Measurements from ENCODE around the gene GPT2. TPM values are rescaled to one million over a fixed set of nuclear protein-coding genes. Genes with fewer than 3 reads are reported as not detected.

GPT2 gene
- total and polyA plus RNA-seq, 2 experiments from 2014 or later = 41.0 to 51.3 TPM

DNA sequence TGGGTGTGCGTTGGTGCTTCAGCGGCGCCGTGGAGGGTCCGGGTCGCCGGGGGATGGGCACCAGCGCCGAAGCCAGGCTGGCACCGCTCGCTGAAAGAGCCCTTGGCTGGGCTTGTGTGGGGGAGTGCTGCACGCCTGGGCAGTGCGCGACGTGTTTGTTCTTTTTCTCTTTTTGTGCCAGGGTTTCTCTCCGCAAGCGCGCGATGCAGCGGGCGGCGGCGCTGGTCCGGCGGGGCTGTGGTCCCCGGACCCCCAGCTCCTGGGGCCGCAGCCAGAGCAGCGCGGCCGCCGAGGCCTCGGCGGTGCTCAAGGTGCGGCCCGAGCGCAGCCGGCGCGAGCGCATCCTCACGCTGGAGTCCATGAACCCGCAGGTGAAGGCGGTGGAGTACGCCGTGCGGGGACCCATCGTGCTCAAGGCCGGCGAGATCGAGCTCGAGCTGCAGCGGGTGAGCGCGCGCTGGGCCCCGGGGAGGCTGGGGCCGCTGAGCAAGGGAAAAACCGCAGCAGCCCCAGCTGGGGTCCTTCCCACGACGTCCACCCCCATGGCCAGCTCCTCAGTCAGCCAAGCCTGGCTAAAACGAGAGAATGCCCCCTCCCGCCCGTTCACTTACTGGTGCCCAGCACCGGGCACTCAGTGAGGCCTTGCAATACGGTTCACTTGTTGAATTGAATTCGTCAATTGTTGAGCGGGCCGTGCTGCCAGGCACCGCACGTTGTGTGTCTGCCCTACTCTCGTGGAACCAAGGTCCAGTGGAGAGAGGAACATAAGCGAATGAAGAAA lies 541 bp downstream of the GPT2 start:
- TF ChIP-seq, protein P1, sequence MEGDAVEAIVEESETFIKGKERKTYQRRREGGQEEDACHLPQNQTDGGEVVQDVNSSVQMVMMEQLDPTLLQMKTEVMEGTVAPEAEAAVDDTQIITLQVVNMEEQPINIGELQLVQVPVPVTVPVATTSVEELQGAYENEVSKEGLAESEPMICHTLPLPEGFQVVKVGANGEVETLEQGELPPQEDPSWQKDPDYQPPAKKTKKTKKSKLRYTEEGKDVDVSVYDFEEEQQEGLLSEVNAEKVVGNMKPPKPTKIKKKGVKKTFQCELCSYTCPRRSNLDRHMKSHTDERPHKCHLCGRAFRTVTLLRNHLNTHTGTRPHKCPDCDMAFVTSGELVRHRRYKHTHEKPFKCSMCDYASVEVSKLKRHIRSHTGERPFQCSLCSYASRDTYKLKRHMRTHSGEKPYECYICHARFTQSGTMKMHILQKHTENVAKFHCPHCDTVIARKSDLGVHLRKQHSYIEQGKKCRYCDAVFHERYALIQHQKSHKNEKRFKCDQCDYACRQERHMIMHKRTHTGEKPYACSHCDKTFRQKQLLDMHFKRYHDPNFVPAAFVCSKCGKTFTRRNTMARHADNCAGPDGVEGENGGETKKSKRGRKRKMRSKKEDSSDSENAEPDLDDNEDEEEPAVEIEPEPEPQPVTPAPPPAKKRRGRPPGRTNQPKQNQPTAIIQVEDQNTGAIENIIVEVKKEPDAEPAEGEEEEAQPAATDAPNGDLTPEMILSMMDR (IDR thresholded peaks at IDR 0.05; ENCODE audit: poor library complexity) = no peak
- TF ChIP-seq EZH2phosphoT487 (IDR thresholded peaks at IDR 0.05; ENCODE audit: low read depth, severe bottlenecking, unreplicated experiment) (no peak), EZH2 (IDR thresholded peaks at IDR 0.05; ENCODE audit: borderline replicate concordance) (no peak)
- Histone ChIP-seq H2AFZ (peak overlapping the region; percentile 38), H3K9me3 (ENCODE audit: low read depth) (no peaks in the 10 kb centered on the region), H3K4me1 (ENCODE audit: insufficient read depth) (peaks cover 34% of the 10 kb centered on the region), H4K20me1 (ENCODE audit: insufficient read depth, poor library complexity, severe bottlenecking) (peaks cover 23% of the 10 kb centered on the region), H3K27me3 (no peaks in the 10 kb centered on the region), H3K9me2 (replicated peaks; ENCODE audit: insufficient read depth) (no peaks in the 10 kb centered on the region), H3K79me2 (peaks cover 47% of the 10 kb centered on the region), H3K36me3 (replicated peaks; ENCODE audit: insufficient read depth, low read depth) (no peaks in the 10 kb centered on the region), H3K4me3 (peak overlapping the region; percentile 78), H3K4me2 (peak overlapping the region; percentile 92), H3K27ac (peak overlapping the region; percentile 91)
- peak; percentile 45 for DNase-seq (ENCODE audit: low spot score)
- 1% methylated on average over 61 of the region's 72 CpGs for WGBS (ENCODE audit: low lambda C conversion rate, missing lambda C conversion rate)

DNA sequence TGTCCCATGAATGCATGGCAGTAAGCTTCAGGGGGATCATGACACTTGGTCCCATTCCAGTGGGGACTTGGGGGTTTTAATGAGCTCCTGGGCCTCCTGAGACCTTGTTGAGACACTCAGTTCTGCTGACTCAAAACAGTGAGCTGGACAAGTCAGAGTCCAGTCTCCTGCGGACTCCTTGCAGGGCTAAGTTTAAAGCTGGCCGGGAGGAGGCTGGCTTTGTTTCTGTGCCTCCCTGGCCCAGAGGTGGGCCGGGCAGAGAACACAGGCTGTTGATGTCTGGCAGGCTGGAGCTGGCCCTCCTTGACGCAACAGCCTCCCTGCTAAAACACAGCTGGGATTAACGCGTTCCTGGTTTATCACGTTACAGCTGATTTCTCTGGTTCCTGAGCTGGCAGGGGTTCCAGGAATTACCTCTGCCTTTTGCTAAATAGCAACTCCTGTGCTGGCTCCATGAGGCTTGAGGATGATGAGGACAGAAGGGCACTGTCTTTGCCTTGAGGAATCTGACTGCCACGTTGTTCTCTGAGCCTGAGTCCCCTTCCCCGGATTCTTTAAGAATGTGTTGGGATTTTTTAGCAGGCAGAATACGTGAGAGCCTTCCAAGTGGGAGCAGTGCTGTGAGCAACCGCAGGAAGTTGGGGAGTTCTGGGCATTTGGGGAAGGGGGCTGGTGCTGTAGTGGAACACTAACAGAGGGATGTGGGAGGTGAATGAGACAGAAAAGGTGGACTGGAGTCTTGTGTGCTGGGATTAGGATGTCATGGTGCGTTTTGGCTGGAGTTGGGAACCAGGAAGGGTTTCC lies 2.0 kb downstream of the GPT2 start:
- H3K9me3 ChIP-seq (ENCODE audit: low read depth) = no peaks in the 10 kb centered on the region
- H3K9me2 ChIP-seq (replicated peaks; ENCODE audit: insufficient read depth) = no peaks in the 10 kb centered on the region
- peaks cover 61% of the 10 kb centered on the region for H3K79me2 ChIP-seq
- H3K4me3 ChIP-seq = no peak overlapping the region
- H4K20me1 ChIP-seq (ENCODE audit: insufficient read depth, poor library complexity, severe bottlenecking) = peaks cover 34% of the 10 kb centered on the region
- no peaks in the 10 kb centered on the region for H3K36me3 ChIP-seq (replicated peaks; ENCODE audit: insufficient read depth, low read depth)
- H3K4me1 ChIP-seq (ENCODE audit: insufficient read depth) = peaks cover 38% of the 10 kb centered on the region
- DNase-seq (ENCODE audit: low spot score) = peak; percentile 72
- H3K27ac ChIP-seq = peak overlapping the region; percentile 91
- 15% methylated on average over 12 of the region's 12 CpGs for WGBS (ENCODE audit: low lambda C conversion rate, missing lambda C conversion rate)
- TF ChIP-seq, protein P1 (IDR thresholded peaks at IDR 0.05; ENCODE audit: poor library complexity) = no peak
- TF ChIP-seq EZH2phosphoT487 (IDR thresholded peaks at IDR 0.05; ENCODE audit: low read depth, severe bottlenecking, unreplicated experiment) (no peak), EZH2 (IDR thresholded peaks at IDR 0.05; ENCODE audit: borderline replicate concordance) (no peak)
- no peaks in the 10 kb centered on the region for H3K27me3 ChIP-seq
- H2AFZ ChIP-seq = no peak overlapping the region
- peak overlapping the region; percentile 92 for H3K4me2 ChIP-seq

DNA sequence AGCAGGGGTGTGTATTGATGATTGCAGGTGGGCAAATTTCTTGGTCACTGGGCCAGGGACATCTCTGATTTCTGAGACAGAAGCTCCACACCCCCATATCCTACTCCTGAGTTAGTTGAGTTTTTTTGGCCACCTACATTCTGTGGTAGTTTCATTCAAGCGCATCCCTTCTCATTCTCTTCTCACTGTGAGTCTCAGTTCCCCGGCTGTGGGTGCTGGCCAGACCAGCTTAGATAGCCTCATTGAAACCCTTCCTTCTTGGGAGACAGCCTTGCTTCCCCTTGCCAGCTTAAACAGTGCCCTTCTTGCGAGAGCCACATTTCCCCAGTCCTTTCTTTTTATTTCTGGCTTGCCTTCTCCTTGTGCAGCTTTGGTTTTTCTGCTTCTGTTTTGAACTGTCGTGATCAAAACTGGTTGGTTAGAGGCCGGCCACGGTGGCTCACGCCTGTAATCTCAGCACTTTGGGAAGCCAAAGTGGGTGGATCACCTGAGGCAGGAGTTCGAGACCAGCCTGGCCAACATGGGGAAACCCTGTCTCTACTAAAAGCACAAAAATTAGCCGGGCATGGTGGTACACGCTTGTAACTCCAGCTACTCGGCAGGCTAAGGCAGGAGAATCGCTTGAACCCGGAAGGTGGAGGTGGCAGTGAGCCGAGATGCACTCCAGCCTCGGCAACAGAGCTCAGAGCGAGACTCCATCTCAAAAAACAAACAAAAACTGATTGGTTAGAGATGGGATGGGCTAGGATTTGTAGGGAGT lies 2.8 kb downstream of the GPT2 start:
- no peak for DNase-seq (ENCODE audit: low spot score)
- Histone ChIP-seq H3K9me3 (ENCODE audit: low read depth) (no peaks in the 10 kb centered on the region), H2AFZ (no peak overlapping the region), H3K79me2 (peaks cover 69% of the 10 kb centered on the region), H3K4me1 (ENCODE audit: insufficient read depth) (peaks cover 38% of the 10 kb centered on the region), H3K27me3 (no peaks in the 10 kb centered on the region), H3K4me2 (peak overlapping the region; percentile 92), H3K36me3 (replicated peaks; ENCODE audit: insufficient read depth, low read depth) (no peaks in the 10 kb centered on the region), H3K9me2 (replicated peaks; ENCODE audit: insufficient read depth) (no peaks in the 10 kb centered on the region), H3K27ac (peak overlapping the region; percentile 91), H3K4me3 (no peak overlapping the region), H4K20me1 (ENCODE audit: insufficient read depth, poor library complexity, severe bottlenecking) (peaks cover 34% of the 10 kb centered on the region)
- no peak for TF ChIP-seq EZH2 (IDR thresholded peaks at IDR 0.05; ENCODE audit: borderline replicate concordance)
- no peak for TF ChIP-seq EZH2phosphoT487 (IDR thresholded peaks at IDR 0.05; ENCODE audit: low read depth, severe bottlenecking, unreplicated experiment)
- TF ChIP-seq, protein P1 (IDR thresholded peaks at IDR 0.05; ENCODE audit: poor library complexity) = no peak
- 88% methylated on average over 16 of the region's 16 CpGs for WGBS (ENCODE audit: low lambda C conversion rate, missing lambda C conversion rate)

Data from hepatocyte (in vitro differentiated cells).